Activated CD4-positive, alpha-beta T cell treated with anti-CD3 and anti-CD28 coated beads for 24 hours (primary cell): ENCODE data around the gene SULT2B1.
"Not testable (repeated sequence)": the region's sequence is repeated elsewhere in the genome, so short reads cannot be mapped to it uniquely, and the experiment has no call there.

Source experiments
- DNase-seq, 2 donors: peaks; one replicate each; pipeline ENCODE4 v3.0.0-alpha.2; 2020; ENCODE audit warnings: low read depth in 2 of 2

Gene SULT2B1

DNA sequence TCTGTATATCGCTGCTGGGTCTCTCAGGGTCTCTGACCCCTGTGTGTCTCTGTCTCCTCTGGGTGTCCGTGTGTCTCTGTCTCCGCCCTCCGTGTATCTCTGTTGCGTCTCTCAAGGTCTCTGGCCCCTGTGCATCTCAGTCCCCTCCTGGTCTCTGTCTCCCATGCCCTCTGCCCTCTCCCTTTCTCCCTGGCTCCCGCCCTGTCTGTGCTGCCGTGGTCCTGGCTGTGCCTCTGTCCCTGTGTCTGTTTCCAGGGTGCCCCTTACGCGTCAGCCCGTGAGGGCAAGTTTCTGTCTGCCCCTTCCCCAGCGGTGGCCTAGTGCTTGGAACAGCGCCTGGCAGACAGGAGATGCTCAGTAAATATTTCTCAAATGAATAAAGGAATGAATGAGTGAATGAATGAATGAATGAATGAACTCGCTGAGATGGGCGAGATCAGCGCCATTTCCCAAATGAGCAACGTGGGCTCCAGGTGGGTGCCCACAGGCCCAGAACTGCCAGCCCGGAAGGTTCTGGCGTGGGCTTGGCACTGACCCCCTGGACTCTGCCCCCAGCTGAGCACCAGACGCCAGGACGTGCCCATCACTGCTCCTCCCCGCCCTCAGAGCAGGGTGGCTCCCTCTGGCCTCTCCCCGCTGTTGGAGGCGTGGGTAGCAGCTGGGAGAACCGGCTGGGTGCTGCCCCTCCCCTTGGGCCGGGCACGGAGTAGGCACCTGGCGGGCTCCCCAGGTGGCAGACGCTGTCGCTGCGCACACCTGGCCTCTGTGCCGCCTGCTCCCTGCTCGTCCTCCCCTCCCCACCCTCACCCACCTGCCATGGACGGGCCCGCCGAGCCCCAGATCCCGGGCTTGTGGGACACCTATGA, at the start of gene SULT2B1:
SULT2B1 (plus strand) TSS at position 736 of the 866 bp plus-strand sequence; CDS start at position 817, 81 bp downstream.
- no peak for DNase-seq

DNA sequence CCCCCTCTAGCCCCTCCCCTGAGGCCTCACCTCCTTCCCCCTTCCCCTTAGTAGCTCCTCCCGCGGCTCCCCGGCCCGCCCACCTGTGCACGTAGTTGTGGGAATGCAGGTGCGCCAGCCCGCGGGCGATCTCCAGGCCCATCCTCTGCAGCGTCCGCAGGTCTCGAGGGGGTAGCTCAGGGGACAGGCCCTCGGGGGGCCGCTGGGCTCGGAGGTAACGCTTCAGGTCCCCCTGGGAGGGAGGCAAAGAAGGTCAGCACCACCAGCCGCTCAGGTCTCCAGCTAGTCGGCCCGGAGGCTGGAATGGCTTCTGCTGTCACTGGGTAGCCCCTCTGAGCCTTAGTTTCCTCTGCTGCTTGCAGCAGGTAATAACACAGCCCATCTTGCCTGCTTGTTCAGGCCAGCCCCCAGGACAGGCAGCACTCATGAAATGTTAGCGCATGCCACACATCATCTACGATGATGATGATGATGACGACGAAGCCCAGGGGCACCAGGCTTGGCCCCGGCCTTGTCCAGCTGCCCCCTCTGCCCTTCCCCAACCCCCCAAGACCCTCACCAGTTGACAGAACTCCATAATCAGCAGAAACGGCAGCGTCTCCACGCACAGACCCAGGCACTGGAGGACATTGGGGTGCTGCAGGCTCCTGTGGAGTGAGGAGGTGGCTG, 49.5 kb upstream of the SULT2B1 start:
- no peak for DNase-seq

DNA sequence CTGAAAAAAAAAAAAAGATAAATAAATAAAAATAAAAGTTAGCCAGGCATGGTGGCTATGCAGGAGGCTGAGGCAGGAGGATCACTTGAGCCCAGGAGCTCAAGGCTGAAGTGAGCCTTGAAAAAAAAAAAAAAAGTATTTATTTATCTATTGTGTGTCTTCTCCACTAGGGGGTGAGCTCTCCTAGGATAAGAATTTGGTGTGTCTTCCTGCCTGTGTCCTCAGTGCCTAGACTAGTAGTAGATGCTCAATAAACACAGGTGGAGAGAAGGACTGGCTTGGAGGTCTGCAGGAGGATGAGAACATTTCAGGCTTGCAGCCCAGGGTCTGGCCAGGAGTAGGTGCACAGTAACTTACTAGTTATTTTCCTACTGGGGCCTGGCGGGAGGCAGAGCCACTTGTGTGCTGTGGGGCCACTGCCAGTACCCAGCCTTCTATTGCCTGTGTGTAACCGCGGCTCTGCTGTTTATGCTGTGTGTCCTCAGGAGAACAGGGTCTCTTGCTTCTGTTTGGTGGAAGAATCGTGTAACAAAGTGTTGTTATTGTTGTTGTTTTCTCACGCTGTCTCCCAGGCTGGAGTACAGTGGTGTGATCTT, 45.7 kb upstream of the SULT2B1 start:
- DNase-seq: no peak

DNA sequence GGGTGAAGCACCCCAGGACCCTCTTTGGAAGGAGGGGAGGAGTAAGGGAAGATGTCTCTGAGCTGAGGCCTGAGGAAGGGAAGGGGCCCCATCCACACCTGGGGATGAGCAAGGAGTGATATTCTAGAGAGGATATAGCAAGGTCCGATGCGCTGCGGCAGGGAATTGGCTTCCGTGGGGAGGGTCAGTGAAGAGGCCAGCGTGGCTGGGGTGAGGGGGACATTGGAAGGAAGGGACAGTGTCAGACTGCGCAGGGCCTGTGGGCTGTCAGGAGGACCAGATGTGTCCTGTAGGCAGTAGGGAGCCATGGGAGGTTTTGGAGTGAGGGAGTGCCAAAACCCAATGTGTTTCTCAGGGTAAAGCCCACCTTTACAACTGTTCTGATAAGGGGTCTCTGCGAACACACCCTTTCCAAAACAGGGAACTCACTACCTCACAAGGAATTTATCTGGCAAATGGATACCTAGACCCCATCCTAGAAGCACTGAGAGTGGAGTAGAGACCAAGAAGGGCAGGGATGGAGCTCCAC, 44.0 kb upstream of the SULT2B1 start:
- no peak for DNase-seq

DNA sequence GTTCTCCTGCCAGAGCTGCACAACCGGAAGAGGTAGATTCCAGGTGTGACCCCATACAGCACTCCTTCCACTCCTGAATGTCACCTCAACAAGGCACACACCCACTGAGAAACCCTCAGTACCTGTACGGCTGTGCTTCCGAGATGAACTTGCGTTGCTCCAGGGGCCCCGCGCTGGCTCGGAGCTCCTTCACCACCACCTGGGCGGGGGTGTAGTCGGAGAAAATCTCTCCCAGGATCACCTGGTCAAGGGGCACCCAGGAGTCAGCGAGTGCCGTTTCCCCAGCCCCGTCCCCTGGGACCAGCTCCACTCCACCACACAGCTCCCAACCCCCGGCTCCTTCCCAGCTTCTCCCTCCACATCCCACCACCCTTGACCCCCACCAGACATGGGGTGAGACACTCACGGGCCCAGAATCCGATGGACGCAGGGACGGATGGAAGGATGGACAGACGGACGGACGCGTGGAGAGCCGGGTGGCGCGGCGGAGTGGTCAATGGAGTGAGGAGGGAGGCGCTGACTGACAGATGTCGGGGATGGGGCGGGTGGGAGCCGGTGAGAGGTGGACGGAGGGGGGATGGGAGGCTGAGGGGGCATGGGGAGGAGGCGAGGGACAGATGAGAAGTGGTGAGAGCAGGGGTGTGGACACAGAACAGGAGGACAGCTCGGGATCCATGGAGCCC, 43.1 kb upstream of the SULT2B1 start:
- DNase-seq: no peak

DNA sequence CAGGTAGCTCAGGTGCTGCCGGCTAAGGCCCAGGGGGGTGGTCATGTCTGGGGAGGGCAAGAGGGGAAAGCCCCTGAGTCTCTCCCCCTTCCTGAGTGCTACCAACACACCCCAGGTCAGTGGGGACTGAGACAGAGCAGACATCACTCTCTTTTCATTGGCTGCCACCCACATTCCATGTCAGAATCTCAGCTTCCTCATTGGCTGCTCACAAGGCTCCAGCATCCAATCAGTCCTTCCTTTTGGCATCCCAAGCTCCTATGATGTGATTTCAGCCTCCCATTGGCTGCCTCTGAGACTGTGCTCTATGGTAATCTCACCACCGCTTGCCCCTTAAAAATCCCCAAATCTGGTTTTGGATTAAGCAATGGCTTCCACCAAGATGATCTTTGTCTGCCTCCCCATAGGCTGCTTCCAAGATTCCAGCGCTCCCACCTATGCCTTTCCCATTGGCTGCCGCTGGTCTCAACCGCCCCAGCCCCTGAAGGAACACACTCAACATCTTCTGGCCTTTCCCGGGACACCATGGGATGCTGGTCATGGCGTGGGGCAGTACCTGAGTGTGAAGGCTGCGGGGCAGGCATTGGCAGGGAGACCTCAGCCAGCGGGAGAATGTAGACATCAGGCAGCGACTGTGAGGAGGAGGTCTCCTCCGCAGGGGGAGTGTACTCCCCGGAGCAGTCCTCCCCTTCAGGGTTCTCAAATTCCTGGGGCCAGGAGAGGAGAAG, 42.3 kb upstream of the SULT2B1 start:
- DNase-seq: no peak

DNA sequence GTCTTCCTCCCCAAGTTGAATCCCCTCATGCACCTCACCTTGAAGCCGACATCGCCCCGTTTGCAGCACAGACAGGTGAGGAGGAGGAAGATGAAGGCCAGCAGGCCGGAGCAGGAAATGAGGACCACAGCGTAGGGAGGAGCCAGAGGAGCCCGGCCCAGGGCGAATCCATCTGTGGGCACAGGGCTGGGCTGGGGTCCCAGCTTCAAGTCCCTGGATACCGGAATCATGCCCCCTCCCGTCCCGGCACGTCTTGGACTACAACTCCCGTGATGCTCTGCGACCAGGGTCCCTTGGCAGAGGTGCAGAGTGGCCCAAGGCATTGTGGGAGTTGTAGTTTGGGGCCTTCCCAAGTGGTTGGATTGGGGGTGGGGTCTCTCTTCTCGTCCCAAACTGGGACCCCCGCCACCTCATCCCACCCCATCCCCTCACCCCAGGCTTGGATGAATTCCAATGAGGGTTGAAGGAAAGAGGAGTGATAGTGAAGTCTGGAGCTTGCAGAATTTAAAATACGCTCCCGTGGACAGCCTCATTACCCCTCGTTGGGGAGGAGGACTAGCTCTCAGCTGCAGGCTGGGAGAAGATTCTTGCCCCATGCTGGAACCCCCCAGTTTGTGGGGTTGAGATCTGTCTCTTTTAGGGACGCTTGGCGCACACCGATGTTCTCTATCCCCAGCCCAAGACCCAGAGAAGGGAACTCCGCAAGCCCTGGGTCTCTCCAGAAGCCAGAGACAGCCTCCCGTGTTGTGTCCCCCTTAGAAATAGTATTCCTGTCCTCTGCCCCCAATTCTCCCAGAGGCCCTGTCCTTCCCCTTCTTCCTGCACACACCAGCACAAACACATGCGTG, 41.3 kb upstream of the SULT2B1 start:
- DNase-seq: peak; percentile 66

DNA sequence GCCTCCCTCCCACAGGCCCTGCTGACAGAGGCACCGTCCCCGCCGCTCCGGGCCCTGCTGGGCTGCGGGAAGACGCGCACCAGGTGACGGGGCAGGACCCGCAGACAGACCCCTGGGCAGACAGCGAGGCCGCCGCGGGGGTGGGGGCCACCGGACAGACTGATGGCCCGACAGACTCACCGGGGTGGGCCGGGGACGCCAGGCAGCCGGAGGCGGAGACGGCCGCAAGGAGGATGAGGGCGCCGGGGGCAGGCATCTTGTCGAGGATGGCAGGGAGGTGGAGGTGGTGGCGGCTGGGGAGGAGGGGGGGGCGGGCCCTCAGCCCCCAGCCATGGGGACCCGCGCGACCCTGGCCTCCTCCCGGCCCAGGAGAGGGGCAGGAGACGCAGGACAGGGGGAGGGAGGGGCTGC, 40.6 kb upstream of the SULT2B1 start:
- DNase-seq: no peak

DNA sequence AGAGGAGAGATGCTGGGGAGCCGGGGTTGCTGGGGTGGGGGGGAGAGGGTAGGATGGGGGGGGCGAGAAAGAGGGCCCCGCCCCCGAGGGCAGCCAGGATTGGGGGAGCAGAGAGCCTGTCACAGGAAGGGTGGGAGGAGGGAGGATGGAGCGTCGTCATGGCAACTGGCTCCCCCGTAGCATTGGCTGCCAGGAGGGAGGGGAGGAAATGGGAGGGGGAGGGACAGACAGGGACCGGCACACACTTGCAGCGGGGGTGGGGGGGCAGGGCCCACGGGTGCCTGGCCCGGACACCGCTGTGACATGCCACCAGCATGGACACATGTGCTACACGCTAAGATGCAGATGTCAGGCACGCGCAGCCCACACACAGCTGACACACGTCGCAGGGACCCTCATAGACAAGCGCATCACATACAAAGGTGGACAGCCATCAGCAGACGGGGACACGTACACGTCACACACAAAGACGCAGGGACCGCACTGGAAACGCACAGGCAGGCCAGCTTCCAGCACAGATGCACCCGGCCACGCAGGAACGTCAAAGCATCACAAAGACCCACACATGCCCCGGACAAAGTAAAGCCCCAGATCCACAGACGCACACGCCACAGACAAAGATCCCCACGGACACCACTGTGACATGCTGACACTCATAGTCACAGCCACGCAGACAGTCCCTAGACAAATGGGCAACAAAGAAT, 40.0 kb upstream of the SULT2B1 start, which contains the start of gene LMTK3:
LMTK3 (minus strand) TSS at position 36 of the 704 bp plus-strand sequence. CDS start 259 bp downstream, outside the sequence.
- DNase-seq: peak; percentile 57 to 62

DNA sequence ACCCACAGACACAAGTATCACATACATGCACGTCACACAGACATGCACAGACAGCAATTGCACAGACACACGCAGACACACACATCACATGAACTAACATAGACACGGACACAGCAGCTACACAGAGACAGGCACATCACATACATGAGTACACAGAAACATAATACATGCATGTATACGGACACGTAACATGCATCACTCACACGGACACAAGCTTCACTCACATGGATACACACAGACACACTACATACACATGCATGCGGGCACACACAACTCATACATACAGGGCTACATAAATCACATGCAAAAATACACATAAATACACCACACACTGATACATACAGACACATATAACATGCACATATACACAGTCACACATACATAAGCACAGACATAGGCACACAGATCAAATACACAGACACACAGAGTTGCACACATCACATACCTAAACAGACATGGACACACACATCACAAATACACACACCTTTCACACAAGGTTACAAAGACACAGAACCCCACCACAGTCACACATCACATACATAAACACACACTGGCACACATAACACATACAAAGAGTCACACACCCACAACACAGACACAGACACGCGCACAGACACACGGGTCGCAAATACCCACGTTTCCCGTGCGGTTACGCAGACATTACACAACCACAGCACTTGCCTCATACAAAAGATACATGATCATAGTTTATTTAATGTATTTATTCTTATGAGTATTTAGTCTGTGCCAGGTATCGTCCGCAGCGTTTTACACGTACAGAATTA, 39.3 kb upstream of the SULT2B1 start:
- no peak for DNase-seq

DNA sequence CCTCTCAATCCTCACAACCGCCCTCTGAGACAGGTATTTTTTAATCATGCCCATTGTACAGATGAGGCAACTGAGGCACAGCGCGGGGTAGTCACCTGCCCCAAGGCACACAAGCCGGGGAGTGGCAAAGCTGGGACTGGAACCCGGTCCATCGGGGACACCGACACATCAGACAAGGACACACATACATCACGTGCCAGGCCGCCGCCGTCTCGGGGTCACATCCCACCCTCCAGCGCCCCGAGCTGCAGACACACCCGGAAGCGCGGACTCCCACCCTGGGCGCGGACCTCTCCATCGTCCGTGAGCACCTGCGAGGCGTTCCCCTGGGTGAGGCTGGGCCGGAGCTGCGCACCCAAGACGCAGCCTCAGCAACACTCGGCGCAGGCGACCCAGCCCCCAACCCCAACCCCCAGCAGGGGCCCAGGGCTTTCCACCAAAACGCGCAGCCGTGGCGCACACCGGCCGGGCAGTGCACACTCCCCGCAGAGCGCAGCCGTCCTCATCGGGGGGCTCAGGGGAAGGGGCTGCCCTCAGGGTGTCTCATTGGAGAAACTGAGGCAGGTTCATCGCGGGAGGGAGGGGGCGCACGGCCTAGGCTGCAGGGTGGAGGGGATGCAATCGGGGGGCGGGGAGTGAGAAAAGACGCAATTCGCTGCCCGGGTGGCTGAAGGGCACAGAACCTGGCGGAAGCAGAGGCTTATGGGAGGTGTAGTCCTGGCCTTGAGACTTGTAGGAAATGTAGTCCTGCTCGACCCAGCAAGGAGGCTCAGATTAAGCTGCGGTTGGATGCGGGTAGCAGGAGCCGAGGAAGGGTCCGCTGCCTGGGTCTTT, 38.5 kb upstream of the SULT2B1 start:
- peak; percentile 61 to 62 for DNase-seq

DNA sequence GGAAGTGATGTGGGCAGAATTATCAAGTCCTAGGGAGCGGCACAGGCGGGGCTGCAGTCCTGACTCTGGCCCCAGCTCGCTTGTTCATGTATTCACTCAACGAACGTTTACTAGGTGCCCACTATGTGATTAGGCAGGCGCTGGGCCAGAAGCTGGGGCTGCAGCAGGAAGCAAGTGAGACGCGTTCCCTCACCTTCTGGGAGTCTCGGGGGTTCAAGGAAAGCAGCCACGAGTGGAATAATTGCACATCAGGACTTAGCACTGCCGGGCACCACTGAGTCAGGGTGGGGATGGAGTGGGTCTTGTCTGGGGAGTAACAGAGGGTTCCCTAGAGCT, 37.9 kb upstream of the SULT2B1 start:
- DNase-seq: no peak

DNA sequence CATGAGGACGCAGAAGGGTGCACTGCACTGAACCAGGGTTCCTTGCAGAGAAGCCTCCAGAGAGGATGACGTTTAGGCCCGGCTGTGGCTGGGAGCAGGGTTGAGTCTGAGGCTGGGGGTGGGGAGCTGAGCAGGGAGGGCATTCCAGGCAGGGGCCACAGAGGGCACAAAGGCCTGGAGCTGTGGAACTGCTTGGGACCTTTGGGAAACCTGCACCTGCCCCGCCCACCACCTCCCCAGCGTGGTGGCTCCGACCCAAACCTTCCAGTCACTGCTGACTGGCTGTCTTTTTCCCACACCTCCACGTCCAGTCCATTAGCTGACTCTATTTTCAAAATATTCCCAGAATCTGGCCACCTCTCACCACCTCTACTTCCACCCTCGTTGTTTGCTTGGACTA, 35.4 kb upstream of the SULT2B1 start:
- DNase-seq: no peak

DNA sequence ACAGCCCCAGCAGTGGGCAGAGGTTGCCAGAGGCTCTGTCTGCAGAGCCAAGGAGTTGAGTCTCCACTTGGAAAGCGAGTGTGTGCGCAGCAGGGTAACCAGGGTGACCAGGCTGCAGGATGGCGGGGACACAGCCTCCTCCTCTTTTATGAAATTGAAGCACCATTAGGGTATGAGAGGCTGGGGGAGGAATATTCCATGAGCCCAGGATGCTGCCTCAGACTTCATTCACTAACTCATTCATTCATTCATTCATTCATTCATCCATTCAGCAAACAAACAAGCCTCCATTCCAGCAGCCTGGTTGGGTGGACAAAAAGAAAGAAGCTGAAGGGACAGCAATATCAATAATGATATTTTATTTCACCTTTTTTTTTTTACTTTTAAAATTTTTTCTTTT, 33.8 kb upstream of the SULT2B1 start:
- DNase-seq: no peak

DNA sequence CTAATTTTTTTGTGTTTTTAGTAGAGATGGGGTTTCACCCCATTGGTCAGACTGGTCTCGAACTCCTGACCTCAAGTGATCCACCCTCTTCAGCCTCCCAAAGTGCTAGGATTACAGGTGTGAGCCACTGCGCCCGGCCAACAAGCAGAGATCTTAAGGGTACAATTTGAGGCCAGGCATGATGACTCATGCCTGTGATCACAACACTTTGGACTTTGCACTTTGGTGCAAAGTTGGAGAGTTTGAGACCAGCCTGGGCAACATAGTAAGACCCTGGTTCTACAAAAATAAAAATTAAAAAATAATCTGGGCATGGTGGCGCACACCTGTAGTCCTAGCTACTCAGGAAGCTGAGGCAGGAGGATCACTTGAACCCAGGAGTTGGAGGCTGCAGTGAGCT, 32.5 kb upstream of the SULT2B1 start:
- DNase-seq: not testable (repeated sequence)

DNA sequence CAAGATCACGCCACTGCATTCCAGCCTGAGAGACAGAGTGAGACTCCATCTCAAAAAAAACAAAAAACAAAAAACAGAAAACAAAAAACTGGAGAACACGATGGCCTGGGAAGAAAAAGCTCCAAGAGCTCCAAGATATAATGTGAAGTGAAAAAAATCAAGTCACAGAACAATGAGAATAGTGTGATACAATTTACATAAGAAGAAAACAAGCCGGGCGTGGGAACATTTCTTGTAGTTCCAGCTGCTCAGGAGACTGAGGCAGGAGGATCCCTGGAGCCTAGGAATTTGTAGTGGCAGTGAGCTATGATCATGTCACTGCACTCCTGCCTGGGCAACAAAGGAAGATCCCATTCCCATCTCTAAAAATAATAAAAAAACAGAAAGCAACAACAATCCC, 31.8 kb upstream of the SULT2B1 start:
- DNase-seq: no peak

DNA sequence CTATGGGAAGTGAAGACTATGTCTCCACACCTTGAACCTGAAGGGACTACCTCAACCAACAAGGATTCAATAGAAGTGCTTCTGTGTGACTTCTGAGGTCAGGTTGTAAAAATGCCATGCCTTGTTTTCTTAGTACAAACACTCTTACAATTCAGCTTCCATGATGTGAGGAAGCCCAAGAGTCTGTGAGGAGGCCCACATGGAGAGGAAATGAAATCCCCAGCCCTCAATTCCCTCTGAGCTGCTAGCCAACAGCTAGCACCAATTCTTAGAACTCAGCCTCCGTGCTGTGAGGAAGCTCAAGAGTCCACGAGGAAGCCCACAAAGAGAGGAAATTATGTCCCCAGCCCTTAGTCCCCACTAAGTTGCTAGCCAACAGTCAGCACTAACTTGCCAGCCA, 27.8 kb upstream of the SULT2B1 start:
- DNase-seq: no peak

DNA sequence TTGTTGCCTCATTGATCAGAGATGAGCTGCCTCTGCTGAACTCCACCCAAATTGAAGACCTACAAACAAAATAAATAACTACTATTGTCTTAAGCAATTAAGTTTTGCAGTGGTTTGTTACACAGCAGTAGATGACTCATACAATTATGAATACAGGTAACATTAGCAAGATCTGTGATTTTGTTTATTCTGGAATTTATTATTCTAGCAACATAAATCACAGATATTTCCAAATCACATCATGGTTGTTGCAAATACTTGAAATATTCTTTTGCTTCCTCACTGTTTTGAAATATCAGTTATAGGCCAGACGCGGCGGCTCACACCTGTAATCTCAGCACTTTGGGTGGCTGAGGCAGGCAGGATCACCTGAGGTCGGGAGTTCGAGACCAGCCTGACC, 27.2 kb upstream of the SULT2B1 start:
- DNase-seq: no peak
